ENCODE measurements around the gene NFATC4. TPM values are rescaled to one million over a fixed set of nuclear protein-coding genes. Genes with fewer than 3 reads are reported as not detected.

NFATC4 gene
- total RNA-seq, 2 donors from 2014 or later = 0.66 TPM; not detected in 1

GRCh38 chr14:24332268-24332993 is 35.6 kb upstream of the NFATC4 start:
- peak overlapping the region; percentile 90 for H3K4me3 Mint-ChIP-seq
- H3K27ac Mint-ChIP-seq = peak overlapping the region; percentile 77
- peak; percentile 76 for ATAC-seq (replicated peaks)
- peaks cover 31% of the 10 kb centered on the region for H3K36me3 Mint-ChIP-seq (ENCODE audit: low read depth)
- H3K4me1 Mint-ChIP-seq = peaks cover 20% of the 10 kb centered on the region
- H3K27me3 Mint-ChIP-seq = peaks cover 15% of the 10 kb centered on the region
- H3K9me3 Mint-ChIP-seq = no peaks in the 10 kb centered on the region

GRCh38 chr14:24334431-24335291 is 33.3 kb upstream of the NFATC4 start, which contains the start of gene ADCY4:
Gene ADCY4 (minus strand): TSS chr14:24335071. CDS start chr14:24334652, 419 bp downstream.
- H3K9me3 Mint-ChIP-seq = no peaks in the 10 kb centered on the region
- H3K27ac Mint-ChIP-seq = no peak within 1 kb of the TSS
- peaks cover 15% of the 10 kb centered on the region for H3K27me3 Mint-ChIP-seq
- peaks cover 14% of the 10 kb centered on the region for H3K4me1 Mint-ChIP-seq
- peak within 1 kb of the TSS; percentile 90 for H3K4me3 Mint-ChIP-seq
- H3K36me3 Mint-ChIP-seq (ENCODE audit: low read depth) = peaks cover 43% of the 10 kb centered on the region
- ATAC-seq (replicated peaks) = no peak

GRCh38 chr14:24335461-24336171 is 32.4 kb upstream of the NFATC4 start:
- peaks cover 12% of the 10 kb centered on the region for H3K27me3 Mint-ChIP-seq

GRCh38 chr14:24337144-24337823 is 30.7 kb upstream of the NFATC4 start:
- Mint-ChIP-seq H3K36me3 (ENCODE audit: low read depth) (peaks cover 38% of the 10 kb centered on the region), H3K9me3 (no peaks in the 10 kb centered on the region), H3K27ac (no peak overlapping the region), H3K27me3 (peaks cover 8% of the 10 kb centered on the region), H3K4me3 (peak overlapping the region; percentile 88), H3K4me1 (peaks cover 10% of the 10 kb centered on the region)
- no peak for ATAC-seq (replicated peaks)

More at GRCh38 chr14:24335461-24336171, 32.4 kb upstream of the NFATC4 start:
- H3K4me3 Mint-ChIP-seq = peak overlapping the region; percentile 25
- peaks cover 43% of the 10 kb centered on the region for H3K36me3 Mint-ChIP-seq (ENCODE audit: low read depth)
- no peak for ATAC-seq (replicated peaks)
- no peak overlapping the region for H3K27ac Mint-ChIP-seq
- peaks cover 15% of the 10 kb centered on the region for H3K4me1 Mint-ChIP-seq
- H3K9me3 Mint-ChIP-seq = no peaks in the 10 kb centered on the region

GRCh38 chr14:24337824-24338175 is 30.2 kb upstream of the NFATC4 start:
- Mint-ChIP-seq H3K4me1 (peaks cover 4% of the 10 kb centered on the region), H3K27me3 (peaks cover 6% of the 10 kb centered on the region), H3K27ac (no peak overlapping the region), H3K4me3 (peak overlapping the region; percentile 88), H3K36me3 (ENCODE audit: low read depth) (peaks cover 37% of the 10 kb centered on the region), H3K9me3 (no peaks in the 10 kb centered on the region)
- ATAC-seq (replicated peaks) = no peak

GRCh38 chr14:24338843-24339242 is 29.1 kb upstream of the NFATC4 start:
- peaks cover 4% of the 10 kb centered on the region for H3K4me1 Mint-ChIP-seq
- peaks cover 8% of the 10 kb centered on the region for H3K27me3 Mint-ChIP-seq
- no peaks in the 10 kb centered on the region for H3K9me3 Mint-ChIP-seq
- peak overlapping the region; percentile 88 for H3K4me3 Mint-ChIP-seq
- H3K36me3 Mint-ChIP-seq (ENCODE audit: low read depth) = peaks cover 37% of the 10 kb centered on the region
- H3K27ac Mint-ChIP-seq = no peak overlapping the region
- ATAC-seq (replicated peaks) = no peak

GRCh38 chr14:24339284-24340151 is 28.5 kb upstream of the NFATC4 start, which contains the start of gene RIPK3:
Gene RIPK3 (minus strand): TSS chr14:24339991. CDS start chr14:24339826, 165 bp downstream.
- H3K36me3 Mint-ChIP-seq (ENCODE audit: low read depth) = peaks cover 37% of the 10 kb centered on the region
- peaks cover 11% of the 10 kb centered on the region for H3K27me3 Mint-ChIP-seq
- no peaks in the 10 kb centered on the region for H3K9me3 Mint-ChIP-seq
- H3K4me3 Mint-ChIP-seq = peak within 1 kb of the TSS; percentile 88
- H3K27ac Mint-ChIP-seq = peak within 1 kb of the TSS; percentile 64
- peaks cover 4% of the 10 kb centered on the region for H3K4me1 Mint-ChIP-seq
- ATAC-seq (replicated peaks) = peak; percentile 97

- H3K4me3 Mint-ChIP-seq = peak overlapping the region; percentile 88
- H3K9me3 Mint-ChIP-seq = no peaks in the 10 kb centered on the region
- no peak for ATAC-seq (replicated peaks)
- no peak overlapping the region for H3K27ac Mint-ChIP-seq
- peaks cover 28% of the 10 kb centered on the region for H3K36me3 Mint-ChIP-seq (ENCODE audit: low read depth)
- H3K27me3 Mint-ChIP-seq = peaks cover 12% of the 10 kb centered on the region
- peaks cover 4% of the 10 kb centered on the region for H3K4me1 Mint-ChIP-seq
Observed at GRCh38 chr14:24340606-24341005, 27.4 kb upstream of the NFATC4 start.

- H3K4me3 Mint-ChIP-seq = no peak overlapping the region
- no peak for ATAC-seq (replicated peaks)
- peaks cover 12% of the 10 kb centered on the region for H3K27me3 Mint-ChIP-seq
- peaks cover 7% of the 10 kb centered on the region for H3K36me3 Mint-ChIP-seq (ENCODE audit: low read depth)
- no peaks in the 10 kb centered on the region for H3K9me3 Mint-ChIP-seq
- H3K27ac Mint-ChIP-seq = no peak overlapping the region
- H3K4me1 Mint-ChIP-seq = peaks cover 4% of the 10 kb centered on the region
Observed at GRCh38 chr14:24342889-24343288, 25.1 kb upstream of the NFATC4 start.

GRCh38 chr14:24343795-24344660 is 24.0 kb upstream of the NFATC4 start:
- no peak overlapping the region for H3K4me3 Mint-ChIP-seq
- H3K27ac Mint-ChIP-seq = no peak overlapping the region
- H3K36me3 Mint-ChIP-seq (ENCODE audit: low read depth) = no peaks in the 10 kb centered on the region
- no peak for ATAC-seq (replicated peaks)
- H3K27me3 Mint-ChIP-seq = peaks cover 12% of the 10 kb centered on the region
- H3K9me3 Mint-ChIP-seq = no peaks in the 10 kb centered on the region
- peaks cover 4% of the 10 kb centered on the region for H3K4me1 Mint-ChIP-seq

GRCh38 chr14:24347134-24347533 is 20.9 kb upstream of the NFATC4 start:
- Mint-ChIP-seq H3K9me3 (no peaks in the 10 kb centered on the region), H3K4me1 (no peaks in the 10 kb centered on the region), H3K4me3 (no peak overlapping the region), H3K27me3 (peaks cover 26% of the 10 kb centered on the region), H3K36me3 (ENCODE audit: low read depth) (no peaks in the 10 kb centered on the region), H3K27ac (no peak overlapping the region)
- ATAC-seq (replicated peaks) = no peak

GRCh38 chr14:24348186-24348585 is 19.8 kb upstream of the NFATC4 start:
- no peaks in the 10 kb centered on the region for H3K4me1 Mint-ChIP-seq
- no peak for ATAC-seq (replicated peaks)
- no peaks in the 10 kb centered on the region for H3K36me3 Mint-ChIP-seq (ENCODE audit: low read depth)
- no peak overlapping the region for H3K27ac Mint-ChIP-seq
- H3K4me3 Mint-ChIP-seq = no peak overlapping the region
- peaks cover 29% of the 10 kb centered on the region for H3K27me3 Mint-ChIP-seq
- no peaks in the 10 kb centered on the region for H3K9me3 Mint-ChIP-seq

Measured in activated T-helper 17 cell treated with anti-CD3 and anti-CD28 coated beads, Interleukin-2, amount 50 U/mL, for 72 hours (primary cell).